Stimulated activated memory B cell treated with anti-CD40 and anti-IgM and Interleukin-4, amounts not matched to agents 10 μg/mL and 1 μg/mL and 100 μg/mL, for 72 hours (primary cell): Measurements from ENCODE around the gene ATP1A1.
A peak's percentile ranks its signal among the peaks of the same experiment; 100 is the strongest.

Experiments used
- ATAC-seq: fragments of 150-1000 bp; cut with Tn5 transposase; 2 replicates; pipeline ENCODE4 v1.10.0; 2021
- H3K27ac Mint-ChIP-seq: one replicate; pipeline ENCODE4 v1.8.0; 2022; ENCODE audit warnings: mild to moderate bottlenecking, mixed read lengths
- H3K27me3 Mint-ChIP-seq: one replicate; pipeline ENCODE4 v1.8.0; 2022; ENCODE audit warnings: mixed read lengths
- H3K36me3 Mint-ChIP-seq: one replicate; pipeline ENCODE4 v1.8.0; 2022; ENCODE audit warnings: mixed read lengths
- H3K4me1 Mint-ChIP-seq: one replicate; pipeline ENCODE4 v1.8.0; 2022; ENCODE audit warnings: mixed read lengths
- H3K4me3 Mint-ChIP-seq: one replicate; pipeline ENCODE4 v1.8.0; 2022; ENCODE audit warnings: mild to moderate bottlenecking, moderate library complexity, mixed read lengths
- H3K9me3 Mint-ChIP-seq: one replicate; pipeline ENCODE4 v1.8.0; 2022; ENCODE audit warnings: mixed read lengths

The ATP1A1 gene

DNA sequence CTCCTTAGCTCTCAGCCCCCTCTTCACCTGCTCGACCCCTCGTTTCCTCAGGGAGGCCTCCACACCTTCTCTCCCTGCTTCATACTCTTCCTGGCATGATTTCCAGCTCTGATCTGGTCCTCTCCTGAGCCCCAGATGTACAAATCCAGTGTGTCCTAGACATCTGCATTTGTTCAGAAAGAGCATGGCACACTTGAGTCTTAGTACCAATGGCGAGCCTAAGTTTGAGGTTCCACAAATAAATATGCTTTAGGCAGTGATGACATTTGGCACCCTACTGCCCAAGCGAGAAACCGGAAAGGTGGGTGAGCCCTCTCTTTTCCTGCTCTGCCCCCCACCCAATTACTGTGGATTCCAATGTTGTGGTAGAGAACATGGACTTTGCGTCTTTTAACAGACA, 34.0 kb downstream of the ATP1A1 start:
- no peak overlapping the region for H3K4me3 Mint-ChIP-seq
- no peaks in the 10 kb centered on the region for H3K27me3 Mint-ChIP-seq
- no peaks in the 10 kb centered on the region for H3K4me1 Mint-ChIP-seq
- ATAC-seq = no peak
- H3K36me3 Mint-ChIP-seq = peaks cover 53% of the 10 kb centered on the region
- no peaks in the 10 kb centered on the region for H3K9me3 Mint-ChIP-seq
- peak overlapping the region; percentile 4 for H3K27ac Mint-ChIP-seq

DNA sequence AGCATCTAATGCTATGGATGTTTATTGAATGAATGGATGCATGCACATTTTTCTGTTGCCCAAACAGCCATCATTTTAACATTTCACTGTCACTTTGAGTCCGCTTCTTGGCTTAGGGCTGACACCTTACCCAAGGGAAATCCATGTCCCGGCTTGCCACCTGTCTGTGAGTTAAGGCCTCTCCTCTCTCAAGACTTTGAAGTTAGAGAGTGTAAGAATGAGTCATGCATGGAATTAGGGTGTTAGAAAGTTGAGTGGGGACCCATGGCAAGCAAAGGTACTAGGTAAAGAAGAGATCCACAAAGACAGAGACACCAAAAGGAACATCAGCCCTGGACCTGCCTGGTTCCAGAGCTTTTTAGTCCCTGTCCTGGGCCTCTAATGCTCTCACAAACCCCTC, 35.1 kb downstream of the ATP1A1 start:
- Mint-ChIP-seq H3K4me3 (no peak overlapping the region), H3K27me3 (no peaks in the 10 kb centered on the region), H3K4me1 (no peaks in the 10 kb centered on the region), H3K36me3 (peaks cover 41% of the 10 kb centered on the region), H3K27ac (no peak overlapping the region), H3K9me3 (no peaks in the 10 kb centered on the region)
- no peak for ATAC-seq

DNA sequence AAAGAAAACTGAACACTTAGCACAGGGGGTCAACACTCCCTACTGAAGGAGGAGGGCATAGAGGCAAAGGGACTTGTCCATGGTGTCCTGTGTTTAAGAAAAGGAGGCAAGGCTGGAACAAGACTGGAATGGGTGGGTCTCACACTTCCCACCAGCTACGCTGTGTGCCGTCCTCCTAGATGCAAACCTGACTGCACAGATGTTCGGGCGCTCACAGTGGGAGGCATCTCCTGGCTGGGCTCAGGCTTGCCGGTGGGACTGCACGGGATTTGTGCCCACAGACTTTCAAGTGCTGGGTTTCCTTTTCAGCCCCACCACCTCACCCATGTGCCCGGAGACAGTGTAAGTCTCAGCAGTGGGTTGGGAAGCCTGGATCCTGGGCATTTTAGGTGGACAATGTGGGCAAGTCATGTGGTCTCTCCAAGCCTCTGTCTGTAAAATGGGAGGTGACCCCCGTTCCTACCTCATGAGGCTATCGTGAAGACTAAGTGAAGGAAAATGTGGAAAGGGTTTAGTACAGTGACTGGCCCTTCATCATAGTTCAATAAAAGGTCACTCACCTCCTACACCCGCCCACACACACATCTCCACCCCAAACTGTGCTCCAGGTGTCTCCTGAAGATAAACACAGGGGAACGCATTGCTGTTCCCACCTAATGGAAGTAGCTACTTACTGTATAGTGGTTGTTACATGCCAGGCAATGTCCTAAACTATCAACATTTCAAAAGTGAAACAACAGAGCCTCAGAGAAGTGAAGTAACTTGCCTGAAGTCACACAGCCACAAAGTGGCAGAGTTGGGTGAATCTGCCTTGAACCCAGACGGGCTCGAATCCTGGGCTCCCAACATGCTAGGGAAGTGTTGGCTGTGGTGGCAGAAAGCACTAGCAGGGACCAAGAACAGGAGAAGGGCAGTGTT, 36.0 kb downstream of the ATP1A1 start:
- H3K4me1 Mint-ChIP-seq = peaks cover 5% of the 10 kb centered on the region
- ATAC-seq = no peak
- H3K9me3 Mint-ChIP-seq = no peaks in the 10 kb centered on the region
- no peak overlapping the region for H3K27ac Mint-ChIP-seq
- no peaks in the 10 kb centered on the region for H3K27me3 Mint-ChIP-seq
- H3K36me3 Mint-ChIP-seq = peaks cover 39% of the 10 kb centered on the region
- H3K4me3 Mint-ChIP-seq = no peak overlapping the region

DNA sequence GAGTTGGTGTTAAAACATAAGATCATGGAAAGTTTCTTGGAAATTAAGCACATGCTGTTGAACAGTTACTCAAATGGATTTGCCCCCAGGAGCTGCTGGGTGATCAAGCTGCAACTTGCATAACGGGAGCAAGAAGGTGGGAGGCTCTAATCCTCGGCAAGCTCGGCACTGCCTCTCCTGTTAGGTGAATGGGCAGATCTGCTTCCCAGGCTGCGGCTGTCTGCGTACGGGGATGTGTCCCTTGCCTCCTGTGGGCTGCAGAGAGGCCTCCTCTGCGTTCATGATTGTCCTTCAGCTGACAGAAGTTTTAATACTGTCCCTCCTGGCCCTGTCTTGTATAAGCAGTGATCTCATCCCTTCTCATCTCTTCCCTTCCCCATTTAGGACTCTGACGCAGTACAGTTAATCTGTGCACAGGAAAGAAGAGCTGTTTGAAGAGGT, 36.7 kb downstream of the ATP1A1 start:
- Mint-ChIP-seq H3K27ac (no peak overlapping the region), H3K36me3 (peaks cover 37% of the 10 kb centered on the region), H3K9me3 (no peaks in the 10 kb centered on the region), H3K4me1 (peaks cover 8% of the 10 kb centered on the region), H3K4me3 (no peak overlapping the region), H3K27me3 (no peaks in the 10 kb centered on the region)
- no peak for ATAC-seq

DNA sequence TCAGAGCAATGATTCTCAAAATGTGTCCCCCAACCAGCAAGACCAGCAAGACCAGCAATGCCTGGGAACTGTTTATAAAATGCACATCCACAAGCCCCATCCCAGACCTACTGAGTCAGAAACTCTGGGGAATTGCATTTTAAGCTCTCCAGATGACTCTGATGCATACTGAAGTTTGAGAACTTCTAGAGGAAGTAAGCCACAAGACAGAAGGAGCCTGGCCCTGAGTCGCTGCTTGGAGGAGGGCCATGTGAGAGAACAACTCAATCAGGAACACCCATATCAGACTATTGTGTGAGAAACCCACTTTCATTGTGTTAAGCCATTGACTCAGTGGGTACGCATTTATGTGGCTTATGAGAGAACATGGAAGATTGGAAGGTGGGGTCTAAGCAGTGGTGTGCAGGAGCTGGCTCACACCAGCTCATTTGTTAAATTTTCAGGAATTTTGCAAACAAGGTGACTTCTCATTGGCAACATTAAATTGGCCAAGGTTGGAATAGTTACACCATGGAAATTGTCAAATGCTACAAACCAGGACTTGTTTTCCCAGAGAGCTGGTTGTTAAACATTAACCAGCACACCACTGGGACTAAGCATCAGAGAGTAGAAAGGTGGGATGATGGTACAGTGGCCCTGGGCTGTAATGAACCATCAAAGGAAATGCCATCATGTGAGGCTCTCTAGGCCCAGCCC, 38.9 kb downstream of the ATP1A1 start:
- Mint-ChIP-seq H3K4me3 (no peak overlapping the region), H3K4me1 (peaks cover 8% of the 10 kb centered on the region)

DNA sequence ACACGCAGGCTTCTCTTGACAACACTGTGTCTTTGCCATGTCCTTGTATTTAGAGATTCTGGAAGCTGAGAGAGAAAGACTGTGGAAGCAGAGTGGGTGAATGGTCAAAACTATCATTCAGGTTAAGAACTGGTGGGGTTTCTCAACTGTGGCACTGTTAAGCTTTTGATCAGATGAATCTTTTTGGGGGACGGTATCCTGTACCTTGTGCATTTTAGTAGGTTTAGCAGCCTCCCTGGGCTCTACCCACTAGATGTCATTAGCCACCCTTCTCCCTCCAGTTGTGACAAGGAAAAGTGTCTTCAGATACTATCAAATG, 39.4 kb downstream of the ATP1A1 start:
- Mint-ChIP-seq H3K36me3 (peaks cover 16% of the 10 kb centered on the region), H3K4me1 (peaks cover 11% of the 10 kb centered on the region), H3K27ac (no peak overlapping the region), H3K4me3 (no peak overlapping the region), H3K9me3 (no peaks in the 10 kb centered on the region), H3K27me3 (no peaks in the 10 kb centered on the region)
- no peak for ATAC-seq

More for the DNA sequence above, 38.9 kb downstream of the ATP1A1 start:
- H3K9me3 Mint-ChIP-seq = no peaks in the 10 kb centered on the region
- ATAC-seq = no peak
- no peak overlapping the region for H3K27ac Mint-ChIP-seq
- H3K27me3 Mint-ChIP-seq = no peaks in the 10 kb centered on the region
- peaks cover 21% of the 10 kb centered on the region for H3K36me3 Mint-ChIP-seq

DNA sequence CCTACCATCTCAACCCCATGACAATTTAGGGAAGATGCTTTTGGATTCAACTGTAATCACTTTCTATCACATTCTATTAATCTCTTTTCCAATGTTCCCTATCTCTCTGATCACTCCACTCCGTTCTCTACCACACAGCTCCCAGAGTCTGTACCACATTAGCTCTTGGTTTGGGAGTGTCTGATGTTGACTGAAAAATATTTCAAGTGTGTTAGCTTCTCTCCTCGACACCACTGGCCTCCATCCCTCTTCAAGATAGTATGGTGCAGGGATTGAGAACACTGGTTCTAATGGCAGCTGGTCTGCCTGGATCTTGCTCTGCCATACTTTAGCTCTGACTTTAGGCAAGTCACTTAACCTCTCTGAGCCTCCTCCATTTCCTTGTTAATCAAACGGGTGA, 39.9 kb downstream of the ATP1A1 start:
- H3K27ac Mint-ChIP-seq = no peak overlapping the region
- no peak for ATAC-seq
- peaks cover 16% of the 10 kb centered on the region for H3K4me1 Mint-ChIP-seq
- H3K27me3 Mint-ChIP-seq = no peaks in the 10 kb centered on the region
- H3K9me3 Mint-ChIP-seq = no peaks in the 10 kb centered on the region
- no peak overlapping the region for H3K4me3 Mint-ChIP-seq
- peaks cover 11% of the 10 kb centered on the region for H3K36me3 Mint-ChIP-seq

DNA sequence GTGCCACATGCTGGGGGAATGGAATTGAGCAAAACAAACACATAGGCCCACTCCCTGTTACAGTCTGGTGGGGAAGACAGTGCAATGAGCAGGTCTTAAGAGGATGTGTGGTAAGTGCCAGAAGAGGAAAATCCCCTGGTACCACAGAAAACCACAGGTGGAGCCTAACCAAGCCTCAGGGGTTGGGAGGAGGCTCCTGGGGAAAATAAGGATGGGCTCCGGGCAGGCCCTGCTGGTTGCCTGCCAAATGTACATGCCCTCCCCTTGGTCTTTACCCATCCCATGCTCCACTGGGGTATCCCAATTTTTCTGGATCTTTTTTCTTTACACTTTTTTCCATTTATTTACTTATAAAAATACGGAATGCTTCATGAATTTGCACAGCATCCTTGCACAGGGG, 40.4 kb downstream of the ATP1A1 start:
- Mint-ChIP-seq H3K4me1 (peaks cover 20% of the 10 kb centered on the region), H3K27me3 (no peaks in the 10 kb centered on the region), H3K36me3 (peaks cover 8% of the 10 kb centered on the region), H3K27ac (no peak overlapping the region), H3K4me3 (no peak overlapping the region), H3K9me3 (no peaks in the 10 kb centered on the region)
- no peak for ATAC-seq

DNA sequence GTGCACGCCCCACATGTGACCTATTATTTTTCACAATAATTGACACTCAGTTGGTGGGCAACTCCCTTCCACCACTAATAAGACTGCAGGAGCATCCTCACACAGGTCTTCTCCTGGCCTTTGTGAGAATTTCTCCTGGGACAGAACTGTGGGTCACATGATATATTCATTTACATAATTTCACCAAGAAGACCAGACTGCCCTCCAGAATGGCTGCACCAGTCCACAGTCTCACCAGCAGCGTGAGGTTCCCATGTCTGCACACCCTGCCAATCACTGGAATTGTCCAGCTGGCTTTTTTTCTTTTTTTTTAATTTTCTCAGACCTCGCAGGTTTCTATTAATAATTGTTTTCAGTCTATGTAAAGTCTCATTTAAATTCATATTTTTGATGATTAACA, 41.3 kb downstream of the ATP1A1 start:
- H3K9me3 Mint-ChIP-seq = no peaks in the 10 kb centered on the region
- H3K36me3 Mint-ChIP-seq = peaks cover 8% of the 10 kb centered on the region
- no peak for ATAC-seq
- peaks cover 26% of the 10 kb centered on the region for H3K4me1 Mint-ChIP-seq
- no peaks in the 10 kb centered on the region for H3K27me3 Mint-ChIP-seq
- H3K4me3 Mint-ChIP-seq = no peak overlapping the region
- H3K27ac Mint-ChIP-seq = no peak overlapping the region

DNA sequence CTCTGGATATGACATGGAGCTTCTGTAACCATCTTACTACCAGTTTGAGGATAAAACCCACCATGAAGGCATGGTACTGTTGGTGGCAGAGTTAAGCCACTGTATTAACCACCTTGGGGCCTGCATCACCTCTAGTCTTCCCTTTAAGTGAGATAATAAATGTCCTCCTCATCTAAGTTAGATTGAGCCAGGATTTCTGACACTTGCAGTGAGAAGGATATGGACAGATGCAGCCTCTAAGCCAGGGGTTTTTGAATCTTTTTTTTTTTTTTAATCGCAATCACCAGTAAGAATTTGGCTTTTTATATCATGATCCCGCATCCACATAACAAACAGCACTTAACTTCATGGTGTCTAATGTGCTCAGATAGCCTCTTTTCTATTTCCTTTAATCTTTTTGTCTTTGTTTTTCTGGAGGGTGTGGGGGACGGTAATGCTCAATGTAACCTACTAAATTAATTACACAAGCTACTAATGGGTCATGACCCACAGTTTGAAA, 42.2 kb downstream of the ATP1A1 start:
- H3K4me3 Mint-ChIP-seq = no peak overlapping the region
- ATAC-seq = no peak
- H3K9me3 Mint-ChIP-seq = no peaks in the 10 kb centered on the region
- peaks cover 27% of the 10 kb centered on the region for H3K4me1 Mint-ChIP-seq
- no peak overlapping the region for H3K27ac Mint-ChIP-seq
- no peaks in the 10 kb centered on the region for H3K27me3 Mint-ChIP-seq
- peaks cover 8% of the 10 kb centered on the region for H3K36me3 Mint-ChIP-seq

DNA sequence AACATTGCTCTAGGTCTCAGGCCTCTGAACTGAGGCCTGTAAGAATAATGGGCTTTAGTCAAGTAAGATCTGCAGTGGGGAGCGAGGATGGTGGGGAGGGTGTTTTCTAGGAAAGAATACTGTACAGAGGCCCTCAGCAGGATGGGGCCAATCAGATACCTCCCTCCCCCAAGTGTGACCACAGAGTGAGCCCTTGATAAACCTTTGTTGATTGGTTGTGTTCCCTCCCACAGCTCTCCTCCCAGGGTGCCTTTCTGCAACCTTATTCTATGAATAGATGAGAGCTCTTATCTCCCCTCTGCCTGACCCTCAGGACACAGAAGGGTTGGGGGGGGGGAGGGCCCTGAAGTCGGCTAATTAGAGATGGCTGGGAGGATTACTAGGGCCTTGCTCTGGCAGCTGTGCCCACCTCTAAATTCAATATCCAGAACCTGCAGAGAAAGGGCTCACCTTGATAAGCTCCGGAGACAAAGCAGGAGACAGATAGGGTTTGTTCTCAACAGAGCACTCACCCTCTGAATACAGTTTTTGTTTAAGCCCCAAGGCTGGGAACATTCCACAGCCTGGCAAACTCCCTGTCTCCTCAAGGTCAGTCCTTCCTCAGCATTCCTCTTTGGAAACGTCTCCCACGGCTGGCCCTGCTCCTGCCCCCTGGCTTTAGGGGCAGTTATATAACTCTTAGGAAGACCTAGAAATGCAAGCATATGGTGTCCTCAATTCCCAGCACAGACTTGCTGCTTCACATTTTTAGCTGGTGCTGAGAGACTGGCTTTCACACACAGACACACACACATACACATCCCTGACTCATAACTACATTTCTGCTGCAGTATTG, 42.9 kb downstream of the ATP1A1 start:
- H3K27me3 Mint-ChIP-seq = no peaks in the 10 kb centered on the region
- H3K27ac Mint-ChIP-seq = peak overlapping the region; percentile 25
- no peak for ATAC-seq
- peaks cover 8% of the 10 kb centered on the region for H3K36me3 Mint-ChIP-seq
- H3K4me1 Mint-ChIP-seq = peaks cover 27% of the 10 kb centered on the region
- H3K9me3 Mint-ChIP-seq = no peaks in the 10 kb centered on the region
- H3K4me3 Mint-ChIP-seq = no peak overlapping the region

DNA sequence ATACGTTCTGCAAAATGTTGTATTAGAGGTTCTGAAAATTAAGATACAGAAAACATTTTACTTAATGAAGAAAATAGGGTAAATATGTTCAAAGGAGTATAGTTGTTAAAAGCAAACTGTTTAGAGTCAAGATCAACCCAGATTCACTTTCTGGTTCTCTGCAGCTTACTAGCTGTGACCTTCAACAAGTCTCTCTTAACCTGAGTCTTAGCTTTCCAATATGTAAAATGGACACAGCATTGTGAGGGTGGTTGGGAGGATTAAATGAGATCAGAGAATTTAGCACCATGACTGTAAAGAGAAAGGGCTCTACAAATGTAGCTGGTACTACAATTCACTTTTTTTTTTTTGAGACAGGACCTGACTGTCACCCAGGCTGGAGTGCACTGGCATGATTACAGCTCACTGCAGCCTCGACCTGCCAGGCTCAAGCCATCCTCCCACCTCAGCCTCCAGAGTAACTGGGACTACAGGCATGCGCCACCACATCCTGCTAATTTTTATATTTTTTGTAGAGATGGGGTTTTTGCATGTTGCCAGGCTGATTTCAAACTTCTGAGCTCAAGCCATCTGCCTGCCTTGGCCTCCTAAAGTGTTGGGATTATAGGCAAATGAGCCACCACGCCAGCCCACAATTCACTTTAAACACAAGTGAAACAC, 43.9 kb downstream of the ATP1A1 start:
- no peaks in the 10 kb centered on the region for H3K9me3 Mint-ChIP-seq
- peaks cover 27% of the 10 kb centered on the region for H3K4me1 Mint-ChIP-seq
- H3K27ac Mint-ChIP-seq = peak overlapping the region; percentile 25
- H3K27me3 Mint-ChIP-seq = no peaks in the 10 kb centered on the region
- peaks cover 8% of the 10 kb centered on the region for H3K36me3 Mint-ChIP-seq
- no peak for ATAC-seq
- peak overlapping the region; percentile 91 for H3K4me3 Mint-ChIP-seq

DNA sequence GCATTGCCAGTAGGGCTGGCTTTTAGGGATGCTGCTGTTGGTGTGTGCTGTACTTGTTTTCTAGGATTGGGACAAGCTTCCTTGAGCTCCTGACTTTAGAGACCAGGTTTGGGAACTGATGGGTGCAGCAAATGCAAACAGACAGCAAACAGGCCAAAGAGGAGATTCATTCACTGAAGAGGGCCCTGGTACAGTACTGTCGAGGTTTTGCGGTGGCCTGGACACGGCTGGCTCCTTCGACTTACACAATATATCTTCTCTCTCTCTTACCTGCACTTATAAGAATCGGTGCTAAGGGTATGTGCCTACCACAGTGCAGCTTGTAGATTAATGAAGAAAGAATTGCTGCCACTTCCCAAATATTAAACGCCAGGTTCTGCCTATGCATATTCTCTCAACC, 44.6 kb downstream of the ATP1A1 start:
- no peak for ATAC-seq
- Mint-ChIP-seq H3K9me3 (no peaks in the 10 kb centered on the region), H3K4me3 (peak overlapping the region; percentile 91), H3K4me1 (peaks cover 27% of the 10 kb centered on the region), H3K27me3 (no peaks in the 10 kb centered on the region), H3K27ac (peak overlapping the region; percentile 95), H3K36me3 (peaks cover 8% of the 10 kb centered on the region)

DNA sequence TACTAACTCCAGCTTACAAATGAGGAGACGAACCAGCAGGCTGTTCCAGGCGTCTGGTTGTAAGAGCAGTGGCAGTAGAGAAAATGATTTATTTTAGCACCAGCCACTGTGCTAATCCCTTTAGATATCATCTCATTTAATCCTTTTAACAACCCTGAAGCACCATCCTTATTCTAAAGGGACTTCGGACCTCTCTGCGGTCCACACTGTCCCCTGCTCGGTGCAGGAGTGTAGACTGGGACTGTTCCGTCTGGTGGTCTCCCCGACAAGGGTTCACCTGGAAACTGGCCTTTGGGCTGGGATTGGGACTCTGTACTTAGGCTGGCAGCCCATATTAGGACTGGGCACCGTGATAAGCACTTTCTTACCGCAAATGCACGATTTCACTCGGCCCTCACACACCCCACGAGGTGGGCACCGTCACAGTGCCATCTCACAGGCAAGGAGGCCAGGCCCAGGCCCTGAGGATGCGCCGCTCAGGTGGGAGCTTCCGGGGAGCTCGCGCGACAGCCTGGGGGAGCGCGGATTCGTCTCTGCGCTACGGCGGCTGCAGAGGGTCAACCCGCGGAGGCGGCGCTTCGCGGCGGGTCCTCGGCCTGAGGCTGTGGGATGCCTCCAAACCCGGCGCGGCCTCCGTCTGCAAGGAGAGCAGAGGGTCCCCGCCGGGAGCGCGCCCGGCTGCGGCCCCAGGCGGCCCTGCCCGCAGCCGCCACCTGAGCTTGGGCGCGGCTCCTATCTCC, 45.2 kb downstream of the ATP1A1 start:
- H3K9me3 Mint-ChIP-seq = no peaks in the 10 kb centered on the region
- no peaks in the 10 kb centered on the region for H3K27me3 Mint-ChIP-seq
- H3K4me1 Mint-ChIP-seq = peaks cover 27% of the 10 kb centered on the region
- H3K36me3 Mint-ChIP-seq = peaks cover 8% of the 10 kb centered on the region
- H3K27ac Mint-ChIP-seq = peak overlapping the region; percentile 95
- peak overlapping the region; percentile 91 for H3K4me3 Mint-ChIP-seq
- peak; percentile 96 for ATAC-seq
